Transverse colon (tissue), 4 donors: Measurements from ENCODE around the gene KRT80. TPM values are rescaled to one million over a fixed set of nuclear protein-coding genes. Genes with fewer than 3 reads are reported as not detected.

Experiments
- DNase-seq: peaks from one replicate; pipeline ENCODE4 v3.0.0-alpha.2; 2019
- H3K27ac ChIP-seq, 4 donors: fragments of 200-600 bp; sonication (generic); 2 replicates each; pipeline ENCODE4 v1.5.1; 2016 to 2018; ENCODE audit warnings: inconsistent platforms in 4 of 4
- H3K27me3 ChIP-seq: fragments of 200-600 bp; sonication (generic); 2 replicates; pipeline ENCODE4 v1.5.1; 2017; ENCODE audit warnings: inconsistent platforms
- H3K36me3 ChIP-seq, 4 donors: fragments of 200-600 bp; sonication (generic); 2 replicates each; pipeline ENCODE4 v1.5.1; 2017 to 2019; ENCODE audit warnings: inconsistent platforms in 4 of 4
- H3K4me1 ChIP-seq, 4 donors: fragments of 200-600 bp; sonication (generic); 2 replicates each; pipeline ENCODE4 v1.5.1; 2017 to 2020; ENCODE audit warnings: inconsistent platforms in 4 of 4
- H3K4me3 ChIP-seq, 4 donors: fragments of 200-600 bp; sonication (generic); 1 replicate in 1 of 4; 2 replicates in 3 of 4; pipeline versions ENCODE4 v1.5.1 to v1.6.1; 2017 to 2019; ENCODE audit warnings: inconsistent platforms in 4 of 4
- H3K9me3 ChIP-seq, 2 donors: fragments of 200-600 bp; sonication (generic); 2 replicates each; pipeline ENCODE4 v1.5.1; 2017 to 2019; ENCODE audit warnings: inconsistent platforms in 2 of 2
- CTCF ChIP-seq, 5 experiments: fragments of 200-600 bp in 3 of 5; fragments of 450-650 bp in 2 of 5; sonication (generic) in 3 of 5; IDR thresholded peaks; 1 replicate in 2 of 5; 2 replicates in 3 of 5; pipeline ENCODE4 v1.5.1; 2016 to 2017; ENCODE audit warnings: antibody characterized with exemption in 5 of 5, inconsistent platforms in 3 of 5, mild to moderate bottlenecking in 2 of 5, moderate library complexity in 1 of 5
- EP300 ChIP-seq: sonication (generic); formaldehyde crosslinking; IDR thresholded peaks from one replicate; pipeline ENCODE4 v1.6.1; 2017; ENCODE audit warnings: antibody characterized with exemption, low read depth
- POLR2A ChIP-seq: fragments of 450-650 bp; IDR thresholded peaks from one replicate; pipeline ENCODE4 v1.6.1; 2016; ENCODE audit warnings: antibody characterized with exemption, mild to moderate bottlenecking, moderate library complexity
- POLR2AphosphoS5 ChIP-seq, 3 donors: sonication (generic); formaldehyde crosslinking; IDR thresholded peaks; one replicate each; pipeline ENCODE4 v1.6.1; 2016; ENCODE audit warnings: antibody characterized with exemption in 3 of 3
- WGBS, 2 donors: methylation state at CpG; one replicate each; pipeline ENCODE4 v1.1.5; 2018; ENCODE audit warnings: low coverage in 1 of 2; 5-methylcytosine and 5-hydroxymethylcytosine counted together
- in situ Hi-C, 4 donors: fragments of 200-750 bp; cut with MboI; loops; one replicate each; pipeline versions ENCODE4 v1.15.0 to v1.15.1; 2017; ENCODE audit warnings: low sequenced_read_pairs in 3 of 4, low pct_ligation_motif_present in 1 of 4, low pct_unique_long_range_greater_than_20kb in 1 of 4
- intact Hi-C: fragments of 100-400 bp; cut with DNase I; formaldehyde crosslinking; loops from one replicate; pipeline ENCODE4 v1.15.1; 2023; ENCODE audit warnings: low total_unique reads
- total RNA-seq, 4 donors: library from RNA; depleted of rRNA; stranded (reverse); fragments of >200 nt; gene quantifications; one replicate each; pipeline ENCODE4 v1.1.0, GENCODE V29; 2016

Gene KRT80
- total RNA-seq, 4 donors from 2014 or later, result 0.14 TPM; not detected in 3

- H3K27ac ChIP-seq, result peak overlapping the region in 3 of 4 donors; percentile 37 to 90 (median 51)
- peaks cover 40 to 62% (median 46%) of the 10 kb centered on the region in 4 donors for H3K4me1 ChIP-seq
- intact Hi-C loops, result no loop called here
- H3K9me3 ChIP-seq, result no peaks in the 10 kb centered on the region
- H3K36me3 ChIP-seq, result no peaks in the 10 kb centered on the region
- H3K4me3 ChIP-seq, result no peak overlapping the region
- in situ Hi-C loops, result no loop called here
- no peak for TF ChIP-seq EP300
- TF ChIP-seq POLR2AphosphoS5 (IDR thresholded peaks at IDR 0.05), result no peak
- TF ChIP-seq POLR2A, result no peak
- TF ChIP-seq CTCF (IDR thresholded peaks at IDR 0.05), result no peak
- H3K27me3 ChIP-seq, result no peaks in the 10 kb centered on the region
- 86% methylated on average over 15 of the region's 18 CpGs; no CpG with 5 or more reads in 1 of the 2 donors for WGBS, 2 donors
- no peak for DNase-seq
These were observed 46.4 kb downstream of the KRT80 start for GRCh38 chr12:52145228-52146088.

- H3K9me3 ChIP-seq, result no peaks in the 10 kb centered on the region
- no peaks in the 10 kb centered on the region for H3K36me3 ChIP-seq
- H3K27me3 ChIP-seq, result no peaks in the 10 kb centered on the region
- H3K27ac ChIP-seq, result peak overlapping the region in 3 of 4 donors; percentile 51 to 90 (median 51)
- intact Hi-C loops (no loop called here), in situ Hi-C loops (no loop called here)
- no peak for TF ChIP-seq POLR2AphosphoS5 (IDR thresholded peaks at IDR 0.05)
- TF ChIP-seq POLR2A, result no peak
- TF ChIP-seq CTCF (IDR thresholded peaks at IDR 0.05), result no peak
- TF ChIP-seq EP300, result no peak
- no peak overlapping the region for H3K4me3 ChIP-seq
- H3K4me1 ChIP-seq, result peaks cover 37 to 56% (median 42%) of the 10 kb centered on the region in 4 donors
- DNase-seq, result no peak
- WGBS, 2 donors, result 80 to 100% methylated on average over 1 to 16 of the region's 16 CpGs
These were observed 47.1 kb downstream of the KRT80 start for GRCh38 chr12:52144512-52145227.

GRCh38 chr12:52142431-52142830 is 49.4 kb downstream of the KRT80 start:
- in situ Hi-C loops, result no loop called here
- Histone ChIP-seq H3K4me3 (no peak overlapping the region), H3K36me3 (no peaks in the 10 kb centered on the region), H3K4me1 (peaks cover 15 to 34% (median 21%) of the 10 kb centered on the region in 4 donors), H3K27me3 (no peaks in the 10 kb centered on the region), H3K27ac (no peak overlapping the region), H3K9me3 (no peaks in the 10 kb centered on the region)
- DNase-seq, result no peak
- no peak for TF ChIP-seq EP300
- no peak for TF ChIP-seq CTCF (IDR thresholded peaks at IDR 0.05)
- no peak for TF ChIP-seq POLR2A
- TF ChIP-seq POLR2AphosphoS5 (IDR thresholded peaks at IDR 0.05), result no peak
- intact Hi-C loops, result no loop called here
- WGBS, 2 donors, result 92% methylated on average over 5 of the region's 5 CpGs; no CpG with 5 or more reads in 1 of the 2 donors

DNA sequence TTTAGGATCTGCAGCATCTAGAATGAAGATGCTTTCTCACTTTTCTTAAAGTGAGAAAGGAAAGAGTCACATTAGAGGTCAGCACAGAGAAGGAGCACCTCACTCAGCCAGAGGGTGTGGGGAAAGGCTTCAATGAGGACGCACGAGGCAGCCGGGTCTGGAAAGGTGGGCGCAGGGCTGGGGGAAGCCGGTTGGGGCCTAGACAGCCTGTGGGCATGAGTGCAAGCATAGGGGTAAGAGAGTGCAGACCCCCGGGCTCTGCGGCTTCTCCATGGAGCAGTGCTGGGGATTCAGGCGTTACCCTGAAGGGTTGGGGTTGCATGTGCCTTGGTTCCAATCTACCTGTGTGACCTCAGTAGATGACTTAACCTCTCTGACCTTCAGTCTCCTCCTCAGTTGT is 49.9 kb downstream of the KRT80 start:
- 73 to 85% methylated on average over 3 to 8 of the region's 8 CpGs for WGBS, 2 donors
- TF ChIP-seq POLR2AphosphoS5 (IDR thresholded peaks at IDR 0.05), result no peak
- no peak for TF ChIP-seq EP300
- no peak for TF ChIP-seq CTCF (IDR thresholded peaks at IDR 0.05)
- TF ChIP-seq POLR2A, result no peak
- Histone ChIP-seq H3K4me1 (peaks cover 12 to 28% (median 16%) of the 10 kb centered on the region in 4 donors), H3K4me3 (no peak overlapping the region), H3K9me3 (no peaks in the 10 kb centered on the region), H3K36me3 (no peaks in the 10 kb centered on the region), H3K27ac (no peak overlapping the region), H3K27me3 (no peaks in the 10 kb centered on the region)
- in situ Hi-C loops, result no loop called here
- intact Hi-C loops, result no loop called here
- no peak for DNase-seq
